Mesenteric fat pad (tissue), 1 donor: Measurements from ENCODE around the gene PFKP. TPM values are rescaled to one million over a fixed set of nuclear protein-coding genes. Genes with fewer than 3 reads are reported as not detected.
"Not testable (repeated sequence)": the region's sequence is repeated elsewhere in the genome, so short reads cannot be mapped to it uniquely, and the experiment has no call there.

Experiments used
- DNase-seq: peaks from one replicate; pipeline ENCODE4 v3.0.0-alpha.2; 2020; ENCODE audit warnings: low spot score
- total RNA-seq: library from RNA; stranded (reverse); fragmentation: NEBNext Ultra II Directional; extraction: Animal tissue kit (Norgen Biotek cat#: 25700); gene quantifications from one replicate; pipeline ENCODE4 v1.2.1, GENCODE V29; 2021
- donor health status: DM: yes; HTN: yes; CAD: no.

The PFKP gene
- total RNA-seq, 1 donor from 2014 or later, result 37.9 TPM

- DNase-seq, result no peak
Observed at GRCh38 chr10:3150366-3150765, 83.0 kb downstream of the PFKP start.

- no peak for DNase-seq
Observed at GRCh38 chr10:3150961-3151360, 83.6 kb downstream of the PFKP start.

- DNase-seq, result no peak
Observed at GRCh38 chr10:3151889-3152565, 84.7 kb downstream of the PFKP start.

- DNase-seq, result no peak
Observed at GRCh38 chr10:3152566-3152935, 85.2 kb downstream of the PFKP start.

- no peak for DNase-seq
Observed at GRCh38 chr10:3154666-3155065, 87.3 kb downstream of the PFKP start.

GRCh38 chr10:3159152-3159551 is 91.8 kb downstream of the PFKP start:
- DNase-seq, result no peak

- no peak for DNase-seq
Observed at GRCh38 chr10:3162533-3162932, 95.2 kb downstream of the PFKP start.

GRCh38 chr10:3163879-3164278 is 96.5 kb downstream of the PFKP start:
- DNase-seq, result no peak

GRCh38 chr10:3165196-3165595 is 97.8 kb downstream of the PFKP start:
- DNase-seq, result no peak

- DNase-seq, result no peak
Observed at GRCh38 chr10:3166496-3167290, 99.3 kb downstream of the PFKP start.

- DNase-seq, result no peak
Observed at GRCh38 chr10:3167611-3168330, 100.4 kb downstream of the PFKP start.

- DNase-seq, result no peak
Observed at GRCh38 chr10:3169271-3169670, 101.9 kb downstream of the PFKP start.

- no peak for DNase-seq
Observed at GRCh38 chr10:3169673-3170072, 102.3 kb downstream of the PFKP start.

GRCh38 chr10:3171488-3171887 is 104.1 kb downstream of the PFKP start:
- DNase-seq, result not testable (repeated sequence)

GRCh38 chr10:3172081-3172445 is 104.7 kb downstream of the PFKP start:
- DNase-seq, result no peak

- DNase-seq, result peak; percentile 99
Observed at GRCh38 chr10:3172446-3173170, 105.3 kb downstream of the PFKP start, which contains the start of gene PITRM1. TSS of gene PITRM1 (minus strand) at chr10:3172782. CDS start at chr10:3172772, 10 bp downstream.

GRCh38 chr10:3173171-3173878 is 106.0 kb downstream of the PFKP start:
- no peak for DNase-seq

GRCh38 chr10:3178042-3178441 is 110.7 kb downstream of the PFKP start:
- no peak for DNase-seq

GRCh38 chr10:3179174-3179573 is 111.8 kb downstream of the PFKP start:
- DNase-seq, result no peak

- no peak for DNase-seq
Observed at GRCh38 chr10:3180355-3181025, 113.1 kb downstream of the PFKP start.
